ENCODE results near the gene CRYZL1.

- TF ChIP-seq ATF3 (IDR thresholded peaks at IDR 0.05): no peak
- no peak for TF ChIP-seq POLR2A (IDR thresholded peaks at IDR 0.05; ENCODE audit: borderline replicate concordance, extremely low read depth, insufficient read depth, insufficient read length)
- TF ChIP-seq CTCF (IDR thresholded peaks at IDR 0.05 in 2 of 3, conservative IDR thresholded peaks at IDR 0.05 in 1 of 3; ENCODE audit: borderline replicate concordance in 1 of 3, insufficient read depth in 1 of 3, low read depth in 2 of 3, low read length in 2 of 3): no peak
- TF ChIP-seq JUND (IDR thresholded peaks at IDR 0.05): no peak
- no peak for TF ChIP-seq POLR2AphosphoS5 (IDR thresholded peaks at IDR 0.05; ENCODE audit: low read depth, low read length)
- TF ChIP-seq ELF1 (IDR thresholded peaks at IDR 0.05; ENCODE audit: borderline replicate concordance, low read depth): no peak
These were observed 717 bp downstream of the CRYZL1 start for GRCh38 chr21:33640697-33641351.

Data from HCT116 (cell line).